HepG2 (cell line): ENCODE measurements around the gene DISP2. TPM values are rescaled to one million over a fixed set of nuclear protein-coding genes. Genes with fewer than 3 reads are reported as not detected.

Experiments
- AGO2 ChIP-seq: fragments of 200-400 bp; formaldehyde crosslinking; optimal IDR thresholded peaks from 2 replicates; pipeline ENCODE3; 2017; ENCODE audit warnings: mild to moderate bottlenecking, low read depth, low read length, moderate library complexity
- ATF7-NPFF ChIP-seq: sonication (generic); formaldehyde crosslinking; IDR thresholded peaks from 2 replicates; pipeline ENCODE4 v1.8.1; 2023; ENCODE audit warnings: mild to moderate bottlenecking, low read depth, missing genetic modification reagents, moderate library complexity
- MED8 ChIP-seq: sonication (generic); formaldehyde crosslinking; IDR thresholded peaks from 2 replicates; pipeline ENCODE4 v1.8.1; 2023; ENCODE audit warnings: mild to moderate bottlenecking, missing genetic modification reagents; ENCODE audit not compliant: insufficient replicate concordance
- PHF21A ChIP-seq: sonication (generic); formaldehyde crosslinking; IDR thresholded peaks from 2 replicates; pipeline ENCODE4 v1.5.0; 2020; ENCODE audit warnings: mild to moderate bottlenecking, missing genetic modification reagents
- SP1 ChIP-seq, 2 experiments: fragments of 450-650 bp in 1 of 2; sonication (generic) in 1 of 2; formaldehyde crosslinking in 1 of 2; IDR thresholded peaks; 2 replicates each; pipeline versions ENCODE4 v1.4.0 to v1.6.1; 2016 to 2020; ENCODE audit warnings: missing genetic modification reagents in 1 of 2
- TBL1XR1 ChIP-seq: fragments of 150-350 bp; IDR thresholded peaks from 2 replicates; pipeline ENCODE4 v1.6.1; 2014; ENCODE audit warnings: borderline replicate concordance, low read length; ENCODE audit not compliant: partially characterized antibody
- ZFAT ChIP-seq: sonication (generic); formaldehyde crosslinking; conservative IDR thresholded peaks from 2 replicates; pipeline ENCODE4 v1.8.1; 2023; ENCODE audit warnings: missing genetic modification reagents, inconsistent platforms
- ZHX2 ChIP-seq, 2 experiments: sonication (generic) in 1 of 2; formaldehyde crosslinking in 1 of 2; IDR thresholded peaks; 2 replicates each; pipeline versions ENCODE4 v1.6.1 to v1.9.0; 2014 to 2022; ENCODE audit warnings: antibody characterized with exemption in 1 of 2, borderline replicate concordance in 1 of 2, inconsistent platforms in 1 of 2, low read depth in 1 of 2, missing genetic modification reagents in 1 of 2
- ZMYM2 ChIP-seq: sonication (generic); formaldehyde crosslinking; IDR thresholded peaks from 2 replicates; pipeline ENCODE4 v1.8.0; 2022; ENCODE audit warnings: mild to moderate bottlenecking, missing genetic modification reagents
- ZNF260 ChIP-seq: sonication (generic); formaldehyde crosslinking; IDR thresholded peaks from 2 replicates; pipeline ENCODE4 v1.4.0; 2020; ENCODE audit warnings: missing genetic modification reagents, low read depth, mild to moderate bottlenecking, borderline replicate concordance
- ZNF652 ChIP-seq: IDR thresholded peaks from 2 replicates; pipeline ENCODE4 v1.6.1; 2016; ENCODE audit warnings: low read depth, borderline replicate concordance
- ZNF747 ChIP-seq: sonication (generic); formaldehyde crosslinking; IDR thresholded peaks from 2 replicates; pipeline ENCODE4 v1.8.1; 2023; ENCODE audit warnings: missing genetic modification reagents, mild to moderate bottlenecking, borderline replicate concordance
- polyA plus RNA-seq, 8 experiments: library from polyadenylated mRNA; depleted of rRNA in 3 of 8; stranded (reverse) in 7 of 8; unstranded in 1 of 8; fragments of >200 nt; fragmentation: Illumina TruSeq in 4 of 8; extraction: Trizol in 4 of 8; gene quantifications; 2 replicates each; pipeline versions ENCODE4 v1.2.1 to v1.2.3, GENCODE V29; 2011 to 2016; ENCODE audit warnings: low read depth in 4 of 8, missing spikeins in 1 of 8, mixed read lengths in 1 of 8; ENCODE audit not compliant: insufficient read depth in 1 of 8
- total RNA-seq, 5 experiments: library from RNA; depleted of rRNA; stranded (reverse); fragments of >200 nt; fragmentation: Illumina TruSeq; extraction: Trizol; gene quantifications; 2 replicates each; pipeline ENCODE4 v1.2.3, GENCODE V29; 2016; ENCODE audit warnings: low read depth in 1 of 5
- TF ChIP-seq, protein P1 (sequence below): sonication (generic); formaldehyde crosslinking; IDR thresholded peaks from 2 replicates; pipeline ENCODE4 v1.8.0; 2022; ENCODE audit warnings: low read depth, missing genetic modification reagents
- TF ChIP-seq, protein P2 (sequence below): IDR thresholded peaks from 2 replicates; pipeline ENCODE4 v1.6.1; 2018; ENCODE audit warnings: missing genetic modification reagents
- TF ChIP-seq, protein P3 (sequence below): IDR thresholded peaks from 2 replicates; pipeline ENCODE4 v1.6.1; 2016
- TF ChIP-seq, protein P4 (sequence below): sonication (generic); formaldehyde crosslinking; IDR thresholded peaks from 2 replicates; pipeline ENCODE4 v1.5.1; 2020; ENCODE audit warnings: missing genetic modification reagents, mild to moderate bottlenecking, borderline replicate concordance

Gene DISP2
- total and polyA plus RNA-seq, 2 of the 13 experiments (the other 11 are each of a cell fraction or from before 2014, with no cell fraction given): 0.09 to 0.32 TPM

DNA sequence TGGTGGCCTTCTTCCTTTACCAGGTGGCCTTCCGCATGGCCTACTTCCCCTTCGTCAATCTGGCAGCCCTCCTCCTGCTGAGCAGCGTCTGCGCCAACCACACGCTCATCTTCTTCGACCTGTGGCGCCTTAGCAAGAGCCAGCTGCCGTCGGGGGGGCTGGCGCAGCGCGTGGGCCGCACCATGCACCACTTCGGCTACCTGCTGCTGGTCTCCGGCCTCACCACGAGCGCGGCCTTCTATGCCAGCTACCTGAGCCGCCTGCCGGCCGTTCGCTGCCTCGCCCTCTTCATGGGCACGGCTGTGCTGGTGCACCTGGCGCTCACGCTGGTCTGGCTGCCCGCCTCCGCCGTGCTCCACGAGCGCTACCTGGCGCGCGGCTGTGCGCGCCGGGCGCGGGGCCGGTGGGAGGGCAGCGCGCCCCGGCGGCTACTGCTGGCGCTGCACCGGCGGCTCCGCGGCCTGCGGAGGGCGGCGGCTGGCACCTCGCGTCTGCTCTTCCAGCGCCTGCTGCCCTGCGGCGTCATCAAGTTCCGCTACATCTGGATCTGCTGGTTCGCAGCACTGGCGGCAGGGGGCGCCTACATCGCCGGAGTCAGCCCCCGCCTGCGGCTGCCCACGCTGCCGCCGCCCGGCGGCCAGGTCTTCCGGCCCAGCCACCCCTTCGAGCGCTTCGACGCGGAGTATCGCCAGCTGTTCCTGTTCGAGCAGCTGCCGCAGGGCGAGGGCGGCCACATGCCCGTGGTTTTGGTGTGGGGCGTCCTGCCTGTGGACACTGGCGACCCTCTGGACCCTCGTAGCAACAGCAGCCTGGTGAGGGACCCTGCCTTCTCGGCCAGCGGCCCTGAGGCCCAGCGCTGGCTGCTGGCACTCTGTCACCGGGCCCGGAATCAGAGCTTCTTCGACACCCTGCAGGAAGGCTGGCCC is 9.9 kb downstream of the DISP2 start (continued):
- TF ChIP-seq TBL1XR1 (no peak), ZNF260 (CRISPR knock-in tag) (no peak), PHF21A (CRISPR knock-in tag) (no peak), ZNF747 (CRISPR knock-in tag) (peak; percentile 95), ZNF652 (no peak), ATF7-NPFF (CRISPR knock-in tag) (peak; percentile 98), AGO2 (no peak), ZMYM2 (CRISPR knock-in tag) (peak; percentile 68; the same call in 1 of the 2 replicates), MED8 (CRISPR knock-in tag) (peak; percentile 61), SP1 (IDR thresholded peaks at IDR 0.05) (no peak), SP1 (CRISPR knock-in tag; IDR thresholded peaks at IDR 0.05) (0 out of 2 replicates have a peak, but pooled peaks have one; percentile 29), ZHX2 (IDR thresholded peaks at IDR 0.05; ENCODE audit: low read depth) (no peak), ZHX2 (CRISPR knock-in tag; IDR thresholded peaks at IDR 0.05; ENCODE audit: borderline replicate concordance) (peak; percentile 99), ZFAT (CRISPR knock-in tag) (peak; percentile 85; the same call in 1 of the 2 replicates)
- TF ChIP-seq, protein P1, sequence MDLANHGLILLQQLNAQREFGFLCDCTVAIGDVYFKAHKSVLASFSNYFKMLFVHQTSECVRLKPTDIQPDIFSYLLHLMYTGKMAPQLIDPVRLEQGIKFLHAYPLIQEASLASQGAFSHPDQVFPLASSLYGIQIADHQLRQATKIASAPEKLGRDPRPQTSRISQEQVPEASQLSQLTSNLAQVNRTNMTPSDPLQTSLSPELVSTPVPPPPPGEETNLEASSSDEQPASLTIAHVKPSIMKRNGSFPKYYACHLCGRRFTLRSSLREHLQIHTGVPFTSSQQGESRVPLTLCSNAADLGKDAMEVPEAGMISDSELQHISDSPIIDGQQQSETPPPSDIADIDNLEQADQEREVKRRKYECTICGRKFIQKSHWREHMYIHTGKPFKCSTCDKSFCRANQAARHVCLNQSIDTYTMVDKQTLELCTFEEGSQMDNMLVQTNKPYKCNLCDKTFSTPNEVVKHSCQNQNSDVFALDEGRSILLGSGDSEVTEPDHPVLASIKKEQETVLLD (CRISPR knock-in tag): peak; percentile 68
- TF ChIP-seq, protein P2, sequence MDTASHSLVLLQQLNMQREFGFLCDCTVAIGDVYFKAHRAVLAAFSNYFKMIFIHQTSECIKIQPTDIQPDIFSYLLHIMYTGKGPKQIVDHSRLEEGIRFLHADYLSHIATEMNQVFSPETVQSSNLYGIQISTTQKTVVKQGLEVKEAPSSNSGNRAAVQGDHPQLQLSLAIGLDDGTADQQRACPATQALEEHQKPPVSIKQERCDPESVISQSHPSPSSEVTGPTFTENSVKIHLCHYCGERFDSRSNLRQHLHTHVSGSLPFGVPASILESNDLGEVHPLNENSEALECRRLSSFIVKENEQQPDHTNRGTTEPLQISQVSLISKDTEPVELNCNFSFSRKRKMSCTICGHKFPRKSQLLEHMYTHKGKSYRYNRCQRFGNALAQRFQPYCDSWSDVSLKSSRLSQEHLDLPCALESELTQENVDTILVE (CRISPR knock-in tag): no peak
- TF ChIP-seq, protein P3, sequence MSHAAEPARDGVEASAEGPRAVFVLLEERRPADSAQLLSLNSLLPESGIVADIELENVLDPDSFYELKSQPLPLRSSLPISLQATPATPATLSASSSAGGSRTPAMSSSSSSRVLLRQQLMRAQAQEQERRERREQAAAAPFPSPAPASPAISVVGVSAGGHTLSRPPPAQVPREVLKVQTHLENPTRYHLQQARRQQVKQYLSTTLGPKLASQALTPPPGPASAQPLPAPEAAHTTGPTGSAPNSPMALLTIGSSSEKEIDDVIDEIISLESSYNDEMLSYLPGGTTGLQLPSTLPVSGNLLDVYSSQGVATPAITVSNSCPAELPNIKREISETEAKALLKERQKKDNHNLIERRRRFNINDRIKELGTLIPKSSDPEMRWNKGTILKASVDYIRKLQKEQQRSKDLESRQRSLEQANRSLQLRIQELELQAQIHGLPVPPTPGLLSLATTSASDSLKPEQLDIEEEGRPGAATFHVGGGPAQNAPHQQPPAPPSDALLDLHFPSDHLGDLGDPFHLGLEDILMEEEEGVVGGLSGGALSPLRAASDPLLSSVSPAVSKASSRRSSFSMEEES (CRISPR knock-in tag): peak; percentile 76
- TF ChIP-seq, protein P4, sequence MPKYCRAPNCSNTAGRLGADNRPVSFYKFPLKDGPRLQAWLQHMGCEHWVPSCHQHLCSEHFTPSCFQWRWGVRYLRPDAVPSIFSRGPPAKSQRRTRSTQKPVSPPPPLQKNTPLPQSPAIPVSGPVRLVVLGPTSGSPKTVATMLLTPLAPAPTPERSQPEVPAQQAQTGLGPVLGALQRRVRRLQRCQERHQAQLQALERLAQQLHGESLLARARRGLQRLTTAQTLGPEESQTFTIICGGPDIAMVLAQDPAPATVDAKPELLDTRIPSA (CRISPR knock-in tag): no peak
